ENCODE results near the gene CSGALNACT2. TPM values are rescaled to one million over a fixed set of nuclear protein-coding genes. Genes with fewer than 3 reads are reported as not detected.

The CSGALNACT2 gene
- total and polyA plus RNA-seq, 8 donors = 2.3 to 8.6 (median 4.9) TPM

DNA sequence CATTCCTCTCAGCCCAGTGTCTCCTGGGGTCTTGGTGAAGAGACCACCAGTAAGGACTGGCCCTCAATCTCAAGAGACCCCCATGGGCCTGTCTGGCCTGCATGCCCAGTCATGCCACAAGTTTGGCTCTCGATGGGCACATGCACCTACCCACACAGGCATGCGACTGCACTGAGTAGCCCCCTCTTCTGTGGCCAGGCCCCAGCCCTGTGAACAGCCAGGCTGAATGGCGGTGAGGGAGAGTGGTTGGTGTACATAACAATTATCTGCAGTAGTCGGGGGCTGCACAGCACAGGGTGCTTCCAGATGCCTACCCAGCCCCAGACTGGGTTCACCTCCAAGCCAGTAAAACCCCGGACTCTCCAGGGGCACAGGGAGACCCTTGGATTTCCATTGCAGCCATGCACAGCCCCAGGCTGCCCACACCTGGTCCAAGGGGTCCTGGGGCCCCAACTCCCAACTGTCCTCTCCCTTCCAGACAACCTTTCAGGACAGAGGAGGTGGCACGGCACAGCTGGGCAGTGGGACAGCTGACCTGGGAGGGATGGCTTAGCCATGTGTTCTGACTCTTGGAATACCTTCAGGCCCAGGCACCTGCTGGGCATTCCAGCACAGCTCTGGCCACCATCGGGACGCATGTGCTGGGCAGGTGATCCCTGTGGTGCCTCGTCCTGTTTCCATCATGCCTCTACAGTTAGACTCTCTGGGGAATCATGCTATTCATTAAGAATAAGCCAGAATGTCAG lies 21.0 kb upstream of the CSGALNACT2 start:
- Histone ChIP-seq H3K9me3 (no peaks in the 10 kb centered on the region), H3K27me3 (no peaks in the 10 kb centered on the region), H3K4me1 (no peaks in the 10 kb centered on the region), H3K36me3 (no peaks in the 10 kb centered on the region), H3K27ac (no peak overlapping the region), H3K4me3 (no peak overlapping the region)
- ATAC-seq (no peak), FAIRE-seq (no peak), DNase-seq (peak in 2 of 6 donors; percentile 9 to 49)
- intact Hi-C loops (cut with DNase I) = loop anchor here in 1 of 3 donors (10.0 kb wide), 1 partner anchor 242 kb away; no protein-coding TSS in a partner anchor
- TF ChIP-seq, protein P1, sequence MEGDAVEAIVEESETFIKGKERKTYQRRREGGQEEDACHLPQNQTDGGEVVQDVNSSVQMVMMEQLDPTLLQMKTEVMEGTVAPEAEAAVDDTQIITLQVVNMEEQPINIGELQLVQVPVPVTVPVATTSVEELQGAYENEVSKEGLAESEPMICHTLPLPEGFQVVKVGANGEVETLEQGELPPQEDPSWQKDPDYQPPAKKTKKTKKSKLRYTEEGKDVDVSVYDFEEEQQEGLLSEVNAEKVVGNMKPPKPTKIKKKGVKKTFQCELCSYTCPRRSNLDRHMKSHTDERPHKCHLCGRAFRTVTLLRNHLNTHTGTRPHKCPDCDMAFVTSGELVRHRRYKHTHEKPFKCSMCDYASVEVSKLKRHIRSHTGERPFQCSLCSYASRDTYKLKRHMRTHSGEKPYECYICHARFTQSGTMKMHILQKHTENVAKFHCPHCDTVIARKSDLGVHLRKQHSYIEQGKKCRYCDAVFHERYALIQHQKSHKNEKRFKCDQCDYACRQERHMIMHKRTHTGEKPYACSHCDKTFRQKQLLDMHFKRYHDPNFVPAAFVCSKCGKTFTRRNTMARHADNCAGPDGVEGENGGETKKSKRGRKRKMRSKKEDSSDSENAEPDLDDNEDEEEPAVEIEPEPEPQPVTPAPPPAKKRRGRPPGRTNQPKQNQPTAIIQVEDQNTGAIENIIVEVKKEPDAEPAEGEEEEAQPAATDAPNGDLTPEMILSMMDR (IDR thresholded peaks at IDR 0.05) = no peak
- WGBS, 2 donors = 70% methylated on average over 9 of the region's 9 CpGs

DNA sequence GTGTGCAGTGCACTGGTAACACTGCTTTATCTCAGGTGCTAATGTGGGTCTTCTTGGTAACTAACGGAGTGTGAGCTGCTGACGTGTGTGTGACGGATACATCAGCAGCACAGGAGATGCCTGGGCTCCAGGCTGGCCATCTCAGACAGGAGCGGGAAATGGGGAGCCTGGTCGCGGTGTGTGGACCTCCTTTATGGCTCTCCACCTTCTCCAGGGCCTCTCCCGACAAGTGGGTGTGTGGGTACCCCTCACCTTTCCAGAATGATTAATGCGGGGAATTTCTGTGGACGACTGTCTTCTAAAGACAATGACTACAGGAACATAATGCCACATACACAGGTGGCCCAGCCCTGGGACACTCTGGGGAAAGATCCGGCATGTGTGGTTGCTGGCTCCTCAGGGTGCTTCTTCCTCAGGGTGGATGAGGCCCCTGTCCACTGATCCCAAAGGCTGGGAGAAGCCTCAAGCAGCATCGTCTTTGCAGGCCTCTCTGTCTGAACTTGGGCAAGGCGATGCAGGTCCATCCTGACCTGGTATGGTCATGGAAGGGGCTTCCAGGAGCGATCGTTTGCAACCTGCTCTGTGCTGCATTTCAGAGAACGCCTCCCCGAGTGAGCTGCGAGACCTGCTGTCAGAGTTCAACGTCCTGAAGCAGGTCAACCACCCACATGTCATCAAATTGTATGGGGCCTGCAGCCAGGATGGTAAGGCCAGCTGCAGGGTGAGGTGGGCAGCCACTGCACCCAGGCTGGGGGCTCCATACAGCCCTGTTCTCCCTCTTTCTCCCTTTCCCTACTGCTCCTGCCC lies 20.3 kb upstream of the CSGALNACT2 start:
- FAIRE-seq (no peak), DNase-seq (no peak), ATAC-seq (no peak)
- H3K9me3 ChIP-seq = no peaks in the 10 kb centered on the region
- intact Hi-C loops (cut with DNase I) = loop anchor here in 1 of 3 donors (10.0 kb wide), 1 partner anchor 243 kb away; no protein-coding TSS in a partner anchor
- WGBS, 2 donors = 72 to 84% methylated on average over 18 of the region's 18 CpGs
- no peaks in the 10 kb centered on the region for H3K4me1 ChIP-seq
- no peak overlapping the region for H3K27ac ChIP-seq
- H3K36me3 ChIP-seq = no peaks in the 10 kb centered on the region
- TF ChIP-seq, protein P1 (IDR thresholded peaks at IDR 0.05) = no peak
- H3K4me3 ChIP-seq = no peak overlapping the region
- no peaks in the 10 kb centered on the region for H3K27me3 ChIP-seq

DNA sequence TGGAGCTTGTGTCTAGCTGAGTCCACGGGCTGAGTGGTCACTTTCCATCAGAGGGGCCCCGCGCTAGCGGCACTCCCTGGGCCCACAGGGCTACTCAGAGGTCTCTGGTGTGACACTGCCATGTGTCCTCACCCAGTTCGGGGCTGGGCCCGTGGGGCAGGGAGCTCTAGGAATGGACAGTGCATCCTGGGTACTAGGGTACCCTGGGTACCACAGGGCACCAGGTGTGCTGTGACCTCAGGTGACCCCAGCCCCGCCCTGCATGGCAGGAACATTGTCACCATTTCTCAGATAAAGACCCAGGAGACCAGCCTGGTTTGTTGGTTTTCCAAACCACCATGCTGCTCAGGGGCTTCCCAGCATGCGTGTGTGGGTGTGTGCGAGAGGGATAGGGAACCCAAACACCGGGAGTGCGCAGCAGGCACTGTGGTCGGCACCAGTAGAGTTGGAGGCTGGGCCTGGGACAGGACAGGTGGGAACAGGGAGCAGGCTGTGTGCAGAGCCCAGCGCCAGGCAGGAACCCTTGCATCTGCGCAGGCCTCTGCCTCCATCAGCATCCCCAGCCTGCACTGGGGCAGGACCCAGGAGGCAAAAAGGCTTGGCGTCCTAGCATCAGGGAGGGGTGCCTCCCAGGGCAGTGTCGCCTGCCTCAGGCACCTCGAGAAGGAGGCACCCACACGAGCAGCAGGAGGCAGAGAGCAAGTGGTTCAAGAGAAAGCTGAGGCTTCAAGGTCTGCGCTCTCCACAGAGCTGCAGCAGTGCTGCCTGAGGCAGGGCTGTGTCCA lies 19.4 kb upstream of the CSGALNACT2 start:
- no peaks in the 10 kb centered on the region for H3K9me3 ChIP-seq
- FAIRE-seq (no peak), ATAC-seq (no peak), DNase-seq (peak in 3 of 6 donors; percentile 9 to 60 (median 50))
- no peaks in the 10 kb centered on the region for H3K4me1 ChIP-seq
- 79 to 81% methylated on average over 19 of the region's 19 CpGs for WGBS, 2 donors
- H3K36me3 ChIP-seq = no peaks in the 10 kb centered on the region
- H3K4me3 ChIP-seq = no peak overlapping the region
- intact Hi-C loops (cut with DNase I) = loop anchor here in 1 of 3 donors (10.0 kb wide), 1 partner anchor 244 kb away; no protein-coding TSS in a partner anchor
- no peak overlapping the region for H3K27ac ChIP-seq
- no peaks in the 10 kb centered on the region for H3K27me3 ChIP-seq
- TF ChIP-seq, protein P1 (IDR thresholded peaks at IDR 0.05) = no peak

DNA sequence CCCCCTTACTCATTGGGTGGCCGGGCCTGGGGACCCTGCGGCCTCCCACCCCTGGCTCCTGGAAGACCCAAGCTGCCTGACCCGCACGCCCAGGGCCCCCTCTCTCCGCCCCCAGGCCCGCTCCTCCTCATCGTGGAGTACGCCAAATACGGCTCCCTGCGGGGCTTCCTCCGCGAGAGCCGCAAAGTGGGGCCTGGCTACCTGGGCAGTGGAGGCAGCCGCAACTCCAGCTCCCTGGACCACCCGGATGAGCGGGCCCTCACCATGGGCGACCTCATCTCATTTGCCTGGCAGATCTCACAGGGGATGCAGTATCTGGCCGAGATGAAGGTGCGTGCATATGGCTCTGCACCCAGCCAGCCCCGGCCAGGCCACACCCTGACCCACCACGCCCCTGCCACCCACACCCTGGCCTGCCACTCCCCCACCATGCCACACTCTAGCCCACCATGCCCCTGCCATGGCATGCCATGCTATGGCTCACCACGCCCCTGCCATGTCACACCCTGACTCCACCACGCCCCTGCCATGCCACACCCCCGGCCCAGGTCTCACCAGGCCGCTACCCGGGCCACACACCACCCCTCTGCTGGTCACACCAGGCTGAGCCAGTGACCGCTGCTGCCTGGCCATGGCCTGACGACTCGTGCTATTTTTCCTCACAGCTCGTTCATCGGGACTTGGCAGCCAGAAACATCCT lies 18.7 kb upstream of the CSGALNACT2 start:
- no peak for ATAC-seq
- no peak for FAIRE-seq
- WGBS, 2 donors = 87 to 91% methylated on average over 29 to 31 of the region's 31 CpGs
- TF ChIP-seq, protein P1 (IDR thresholded peaks at IDR 0.05) = no peak
- intact Hi-C loops (cut with DNase I) = loop anchor here in 1 of 3 donors (10.0 kb wide), 1 partner anchor 245 kb away; no protein-coding TSS in a partner anchor
- Histone ChIP-seq H3K27ac (no peak overlapping the region), H3K9me3 (no peaks in the 10 kb centered on the region), H3K4me3 (no peak overlapping the region), H3K27me3 (no peaks in the 10 kb centered on the region), H3K36me3 (no peaks in the 10 kb centered on the region), H3K4me1 (no peaks in the 10 kb centered on the region)
- DNase-seq = peak in 3 of 6 donors; percentile 18 to 71 (median 53)
